GM23338 (cell line): Measurements from ENCODE around the gene OST4. TPM values are rescaled to one million over a fixed set of nuclear protein-coding genes. Genes with fewer than 3 reads are reported as not detected.

Source experiments
- ATAC-seq: fragments of 200-7000 bp; cut with Tn5 transposase; 3 replicates; pipeline ENCODE4 v1.9.1; 2020
- DNase-seq: peaks from one replicate; pipeline ENCODE4 v3.0.0-alpha.2; 2015; ENCODE audit warnings: low spot score
- H2AFZ ChIP-seq: fragments of 200-600 bp; sonication (generic); 2 replicates; pipeline ENCODE4 v1.8.0; 2016; ENCODE audit warnings: antibody characterized with exemption, mild to moderate bottlenecking, moderate library complexity
- H3F3A ChIP-seq: fragments of 200-600 bp; sonication (generic); replicated peaks from 2 replicates; pipeline ENCODE4 v1.8.0; 2017; ENCODE audit warnings: antibody characterized with exemption, mixed run types, low read depth
- H3K27ac ChIP-seq: fragments of 200-600 bp; sonication (generic); 2 replicates; pipeline ENCODE4 v1.6.1; 2016; ENCODE audit warnings: low read depth
- H3K27me3 ChIP-seq: fragments of 200-600 bp; sonication (generic); 2 replicates; pipeline ENCODE4 v1.8.0; 2016; ENCODE audit warnings: mild to moderate bottlenecking, mixed run types, moderate library complexity; ENCODE audit not compliant: insufficient read depth
- H3K36me3 ChIP-seq: fragments of 200-600 bp; sonication (generic); 2 replicates; pipeline ENCODE4 v1.8.0; 2016; ENCODE audit warnings: mild to moderate bottlenecking; ENCODE audit not compliant: insufficient read depth
- H3K4me1 ChIP-seq: fragments of 200-600 bp; sonication (generic); 2 replicates; pipeline ENCODE4 v1.8.0; 2016; ENCODE audit warnings: mild to moderate bottlenecking, moderate library complexity; ENCODE audit not compliant: insufficient read depth
- H3K4me2 ChIP-seq: fragments of 200-600 bp; sonication (generic); 2 replicates; pipeline ENCODE4 v1.7.1; 2017; ENCODE audit warnings: mixed run types
- H3K4me3 ChIP-seq: fragments of 200-600 bp; sonication (generic); 2 replicates; pipeline ENCODE4 v1.6.1; 2016; ENCODE audit warnings: mixed run types
- H3K79me2 ChIP-seq: fragments of 200-600 bp; sonication (generic); replicated peaks from 2 replicates; pipeline ENCODE4 v1.8.0; 2017; ENCODE audit warnings: mild to moderate bottlenecking; ENCODE audit not compliant: insufficient read depth
- H3K9me2 ChIP-seq: fragments of 200-600 bp; sonication (generic); 2 replicates; pipeline ENCODE4 v1.8.0; 2017; ENCODE audit not compliant: insufficient read depth
- H4K20me1 ChIP-seq: fragments of 200-600 bp; sonication (generic); replicated peaks from 2 replicates; pipeline ENCODE4 v1.8.0; 2017; ENCODE audit warnings: mild to moderate bottlenecking; ENCODE audit not compliant: insufficient read depth
- H3K27ac Mint-ChIP-seq: 2 replicates; pipeline ENCODE4 v1.8.0; 2020; ENCODE audit warnings: inconsistent platforms, mild to moderate bottlenecking, moderate library complexity, mixed read lengths
- H3K27me3 Mint-ChIP-seq: 3 replicates; pipeline ENCODE4 v1.8.0; 2022; ENCODE audit warnings: low read depth, mild to moderate bottlenecking, moderate library complexity, mixed read lengths, inconsistent platforms; ENCODE audit not compliant: insufficient read depth, poor library complexity
- H3K36me3 Mint-ChIP-seq: 3 replicates; pipeline ENCODE4 v1.8.0; 2021; ENCODE audit warnings: low read depth, mild to moderate bottlenecking, inconsistent platforms, moderate library complexity, mixed read lengths
- H3K4me1 Mint-ChIP-seq: 3 replicates; pipeline ENCODE4 v1.8.0; 2020; ENCODE audit warnings: mild to moderate bottlenecking, inconsistent platforms, mixed read lengths
- H3K4me3 Mint-ChIP-seq: 3 replicates; pipeline ENCODE4 v1.8.0; 2021; ENCODE audit warnings: moderate library complexity, mild to moderate bottlenecking, inconsistent platforms, mixed read lengths
- H3K9me3 Mint-ChIP-seq: 3 replicates; pipeline ENCODE4 v1.8.0; 2020; ENCODE audit warnings: moderate library complexity, mild to moderate bottlenecking, inconsistent platforms, mixed read lengths
- CTCF ChIP-seq, 2 experiments: fragments of 200-600 bp in 1 of 2; sonication (generic) in 1 of 2; conservative IDR thresholded peaks; 2 replicates each; pipeline versions ENCODE4 v1.5.1 to v1.6.1; 2016 to 2017; ENCODE audit warnings: antibody characterized with exemption in 2 of 2, low read depth in 2 of 2, mild to moderate bottlenecking in 2 of 2, moderate library complexity in 1 of 2
- ETS1 ChIP-seq: IDR thresholded peaks from 2 replicates; pipeline ENCODE4 v1.6.1; 2016; ENCODE audit warnings: antibody characterized with exemption
- EZH2phosphoT487 ChIP-seq: fragments of 200-600 bp; sonication (generic); IDR thresholded peaks from one replicate; pipeline ENCODE4 v1.8.1; 2018; ENCODE audit warnings: antibody characterized with exemption; ENCODE audit not compliant: unreplicated experiment
- JUNB ChIP-seq: IDR thresholded peaks from one replicate; pipeline ENCODE4 v1.6.1; 2016; ENCODE audit warnings: antibody characterized with exemption; ENCODE audit not compliant: unreplicated experiment
- NANOG ChIP-seq: IDR thresholded peaks from 2 replicates; pipeline ENCODE4 v1.6.1; 2016; ENCODE audit warnings: antibody characterized with exemption, borderline replicate concordance
- POLR2AphosphoS5 ChIP-seq: IDR thresholded peaks from 2 replicates; pipeline ENCODE4 v1.6.1; 2016; ENCODE audit warnings: antibody characterized with exemption, low read depth
- ZNF462 ChIP-seq: fragments of 250-450 bp; sonication (Bioruptor Pico); IDR thresholded peaks from 2 replicates; pipeline ENCODE4 v1.5.0; 2020; ENCODE audit warnings: mild to moderate bottlenecking, moderate library complexity
- polyA plus RNA-seq: library from polyadenylated mRNA; unstranded; fragments of >200 nt; fragmentation: Nextera tagmentation; extraction: Ambion mirVana; gene quantifications from 2 replicates; pipeline ENCODE4 v1.2.1, GENCODE V29; 2016
- total RNA-seq: library from RNA; depleted of rRNA; stranded (reverse); fragments of >200 nt; shearing (Covaris generic); gene quantifications from 2 replicates; pipeline ENCODE4 v1.2.3, GENCODE V29; 2014

OST4 gene
- total and polyA plus RNA-seq, 2 experiments from 2014 or later: 226 to 568 TPM

GRCh38 chr2:27096748-27097297, 25.4 kb upstream of the OST4 start:
- Mint-ChIP-seq H3K4me1 (peaks cover 9% of the 10 kb centered on the region), H3K4me3 (no peak overlapping the region), H3K27ac (no peak overlapping the region), H3K9me3 (no peaks in the 10 kb centered on the region; the same call in 2 of the 3 replicates), H3K27me3 (peaks cover 24% of the 10 kb centered on the region), H3K36me3 (no peaks in the 10 kb centered on the region; the same call in 2 of the 3 replicates)
- Histone ChIP-seq H3K79me2 (no peaks in the 10 kb centered on the region), H3K4me3 (no peak overlapping the region), H3K27me3 (no peaks in the 10 kb centered on the region), H3K4me1 (peaks cover 4% of the 10 kb centered on the region; the same call in 1 of the 2 replicates), H3K36me3 (no peaks in the 10 kb centered on the region), H2AFZ (no peak overlapping the region), H3K27ac (no peak overlapping the region), H3K4me2 (no peak overlapping the region), H4K20me1 (no peaks in the 10 kb centered on the region; the same call in 1 of the 2 replicates), H3F3A (no peaks in the 10 kb centered on the region), H3K9me2 (no peaks in the 10 kb centered on the region)
- ATAC-seq (no peak), DNase-seq (no peak)
- TF ChIP-seq NANOG (no peak), EZH2phosphoT487 (no peak), ZNF462 (CRISPR knock-in tag) (no peak), CTCF (conservative IDR thresholded peaks at IDR 0.05; ENCODE audit: low read depth in 2 of 2) (no peak), POLR2AphosphoS5 (no peak), JUNB (no peak), ETS1 (no peak)
